VCaP (cell line): ENCODE data around the gene AUTS2.

Experiments used
- H3K27ac ChIP-seq: fragments of 450-650 bp; 2 replicates; pipeline ENCODE4 v1.5.1; 2017
- CTCF ChIP-seq: fragments of 450-650 bp; conservative IDR thresholded peaks from 2 replicates; pipeline ENCODE4 v1.5.1; 2017; ENCODE audit warnings: mild to moderate bottlenecking, moderate library complexity

AUTS2 gene

GRCh38 chr7:70785427-70785826 is 1187.2 kb downstream of the AUTS2 start:
- no peak for TF ChIP-seq CTCF
- no peak overlapping the region for H3K27ac ChIP-seq

DNA sequence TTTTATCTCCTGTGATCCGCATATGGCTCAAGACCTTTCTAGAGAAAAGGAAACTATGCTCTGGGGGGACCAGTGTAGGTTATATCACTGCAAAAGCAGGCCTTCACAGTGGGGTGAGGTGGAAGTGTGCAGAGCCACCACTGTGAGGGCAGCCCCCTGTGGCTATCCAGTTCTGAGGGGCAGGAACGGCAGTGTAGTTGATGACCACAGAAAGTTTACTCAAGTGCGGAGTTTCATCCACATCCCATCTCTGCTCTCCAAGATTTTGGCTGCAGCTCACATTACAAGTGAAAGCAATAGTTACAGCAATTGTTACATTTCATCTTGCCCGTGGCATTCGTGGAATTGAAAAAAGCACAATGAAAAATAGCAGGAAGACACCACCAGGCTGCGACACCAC is 1187.8 kb downstream of the AUTS2 start:
- no peak for TF ChIP-seq CTCF
- H3K27ac ChIP-seq, result no peak overlapping the region

DNA sequence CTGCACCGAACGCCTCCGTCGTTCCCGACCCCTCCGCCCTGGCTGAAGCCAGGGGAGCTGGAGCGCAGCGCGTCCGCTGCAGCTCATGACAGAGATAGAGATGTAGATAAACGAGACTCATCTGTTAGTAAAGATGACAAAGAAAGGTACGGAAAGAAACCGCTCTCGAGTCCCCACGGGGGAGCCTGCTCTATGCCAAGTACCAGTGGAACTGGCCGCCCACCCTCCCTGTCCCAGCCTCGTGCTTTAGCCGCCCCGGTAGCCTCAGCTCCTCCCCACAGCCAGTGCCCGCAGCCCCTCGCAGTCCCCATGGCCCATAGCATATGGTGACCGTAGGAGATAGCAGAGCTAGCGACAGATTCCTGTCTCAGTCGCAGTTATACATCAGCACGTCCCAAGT is 1189.0 kb downstream of the AUTS2 start:
- H3K27ac ChIP-seq, result peak overlapping the region; percentile 76
- TF ChIP-seq CTCF, result no peak

DNA sequence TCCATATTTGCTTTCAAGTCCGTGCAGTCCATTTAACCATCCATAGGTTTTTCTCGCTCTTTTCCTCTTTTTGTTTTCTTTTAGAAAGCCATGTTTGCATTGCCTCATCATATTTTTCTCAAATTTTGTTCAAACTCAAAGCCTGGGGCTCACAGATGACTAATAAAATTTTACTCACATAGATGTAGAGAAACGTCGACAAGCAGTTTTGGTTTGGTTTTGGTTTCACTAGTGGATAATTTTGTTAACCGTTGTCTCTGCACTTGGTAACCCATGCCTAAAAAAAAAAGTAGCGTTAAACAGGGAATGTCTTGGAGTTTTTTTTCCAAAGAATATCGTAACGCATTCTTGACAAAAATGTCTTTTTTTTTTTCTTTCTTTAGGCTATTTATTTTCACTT is 1189.5 kb downstream of the AUTS2 start:
- no peak for TF ChIP-seq CTCF
- H3K27ac ChIP-seq, result peak overlapping the region; percentile 76

- peak; percentile 62 for TF ChIP-seq CTCF
Observed at GRCh38 chr7:70788276-70788675, 1190.0 kb downstream of the AUTS2 start.

DNA sequence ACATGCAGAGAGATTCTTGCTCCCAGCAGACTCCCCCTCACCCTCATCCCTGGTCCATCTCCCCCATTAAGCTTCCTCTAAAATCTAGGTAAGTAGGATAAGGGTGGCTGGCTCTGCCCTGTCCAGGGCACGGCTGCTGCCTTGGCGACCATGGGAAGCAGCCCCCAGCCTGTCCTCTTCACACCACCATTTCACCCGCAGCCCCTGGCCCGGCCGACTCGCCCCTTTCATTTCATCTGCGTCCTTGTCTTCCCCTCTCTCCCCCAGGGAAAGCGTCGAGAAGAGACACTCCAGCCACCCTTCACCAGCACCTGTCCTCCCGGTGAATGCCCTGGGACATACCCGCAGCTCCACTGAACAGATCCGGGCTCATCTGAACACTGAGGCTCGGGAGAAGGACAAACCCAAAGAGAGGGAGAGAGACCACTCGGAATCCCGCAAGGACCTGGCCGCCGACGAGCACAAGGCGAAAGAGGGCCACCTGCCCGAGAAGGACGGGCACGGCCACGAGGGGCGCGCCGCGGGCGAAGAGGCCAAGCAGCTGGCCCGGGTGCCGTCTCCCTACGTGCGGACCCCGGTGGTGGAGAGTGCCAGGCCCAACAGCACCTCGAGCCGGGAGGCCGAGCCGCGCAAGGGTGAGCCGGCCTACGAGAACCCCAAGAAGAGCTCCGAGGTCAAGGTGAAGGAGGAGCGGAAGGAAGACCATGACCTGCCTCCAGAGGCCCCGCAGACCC is 1191.4 kb downstream of the AUTS2 start:
- TF ChIP-seq CTCF, result no peak
- peak overlapping the region; percentile 76 for H3K27ac ChIP-seq

More at GRCh38 chr7:70788276-70788675, 1190.0 kb downstream of the AUTS2 start:
- peak overlapping the region; percentile 76 for H3K27ac ChIP-seq

GRCh38 chr7:70790215-70791073 is 1192.2 kb downstream of the AUTS2 start:
- no peak overlapping the region for H3K27ac ChIP-seq
- no peak for TF ChIP-seq CTCF
